Suprapubic skin (tissue), 4 donors: ENCODE measurements around the gene MYCBP2.

Experiments
- EP300 ChIP-seq: sonication (generic); formaldehyde crosslinking; IDR thresholded peaks from one replicate; pipeline ENCODE4 v1.6.1; 2017; ENCODE audit warnings: antibody characterized with exemption
- POLR2A ChIP-seq, 2 donors: fragments of 450-650 bp; IDR thresholded peaks; one replicate each; pipeline ENCODE4 v1.6.1; 2017; ENCODE audit warnings: antibody characterized with exemption in 2 of 2, mild to moderate bottlenecking in 2 of 2, moderate library complexity in 2 of 2
- POLR2AphosphoS5 ChIP-seq, 3 donors: sonication (generic); formaldehyde crosslinking; IDR thresholded peaks; one replicate each; pipeline ENCODE4 v1.6.1; 2017; ENCODE audit warnings: antibody characterized with exemption in 3 of 3
- TF ChIP-seq, protein P1 (sequence below), 2 donors: fragments of 200-600 bp in 1 of 2; fragments of 450-650 bp in 1 of 2; sonication (generic) in 1 of 2; IDR thresholded peaks; one replicate each; pipeline ENCODE4 v1.5.1; 2016 to 2019; ENCODE audit warnings: antibody characterized with exemption in 2 of 2, mild to moderate bottlenecking in 1 of 2, moderate library complexity in 1 of 2

DNA sequence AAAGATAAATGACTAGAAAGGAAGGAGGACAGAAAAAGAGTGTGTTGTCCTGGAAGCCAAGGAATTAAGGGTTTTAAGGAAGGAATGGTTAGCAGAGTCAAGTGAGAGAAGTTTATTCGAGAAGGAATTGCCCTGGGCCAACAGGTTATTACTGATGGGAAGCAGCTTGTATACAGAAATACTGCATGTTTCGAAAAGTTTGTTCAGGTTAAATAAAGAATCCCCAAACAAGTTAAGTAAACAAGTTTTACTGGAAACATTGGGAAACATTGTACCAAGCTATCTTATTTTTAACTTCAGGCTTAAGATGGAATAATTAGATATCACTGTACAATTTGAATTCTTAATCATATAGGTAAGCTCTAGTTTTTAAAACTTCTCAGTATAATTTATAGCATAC lies 271.7 kb downstream of the MYCBP2 start:
- TF ChIP-seq, protein P1, sequence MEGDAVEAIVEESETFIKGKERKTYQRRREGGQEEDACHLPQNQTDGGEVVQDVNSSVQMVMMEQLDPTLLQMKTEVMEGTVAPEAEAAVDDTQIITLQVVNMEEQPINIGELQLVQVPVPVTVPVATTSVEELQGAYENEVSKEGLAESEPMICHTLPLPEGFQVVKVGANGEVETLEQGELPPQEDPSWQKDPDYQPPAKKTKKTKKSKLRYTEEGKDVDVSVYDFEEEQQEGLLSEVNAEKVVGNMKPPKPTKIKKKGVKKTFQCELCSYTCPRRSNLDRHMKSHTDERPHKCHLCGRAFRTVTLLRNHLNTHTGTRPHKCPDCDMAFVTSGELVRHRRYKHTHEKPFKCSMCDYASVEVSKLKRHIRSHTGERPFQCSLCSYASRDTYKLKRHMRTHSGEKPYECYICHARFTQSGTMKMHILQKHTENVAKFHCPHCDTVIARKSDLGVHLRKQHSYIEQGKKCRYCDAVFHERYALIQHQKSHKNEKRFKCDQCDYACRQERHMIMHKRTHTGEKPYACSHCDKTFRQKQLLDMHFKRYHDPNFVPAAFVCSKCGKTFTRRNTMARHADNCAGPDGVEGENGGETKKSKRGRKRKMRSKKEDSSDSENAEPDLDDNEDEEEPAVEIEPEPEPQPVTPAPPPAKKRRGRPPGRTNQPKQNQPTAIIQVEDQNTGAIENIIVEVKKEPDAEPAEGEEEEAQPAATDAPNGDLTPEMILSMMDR (IDR thresholded peaks at IDR 0.05), result no peak
- TF ChIP-seq POLR2AphosphoS5 (IDR thresholded peaks at IDR 0.05) (no peak), POLR2A (IDR thresholded peaks at IDR 0.05) (no peak), EP300 (no peak)
